ENCODE results near the gene C12orf42.

Gene C12orf42

GRCh38 chr12:103310546-103311270 lies 185.1 kb downstream of the C12orf42 start:
- TF ChIP-seq GATA3 (IDR thresholded peaks at IDR 0.05; ENCODE audit: low read depth, low read length) (no peak), GATA2 (IDR thresholded peaks at IDR 0.05; ENCODE audit: low read depth, low read length) (no peak)

- TF ChIP-seq GATA3 (IDR thresholded peaks at IDR 0.05; ENCODE audit: low read depth, low read length) = no peak
- no peak for TF ChIP-seq GATA2 (IDR thresholded peaks at IDR 0.05; ENCODE audit: low read depth, low read length)
Observed at GRCh38 chr12:103308396-103308795, 187.4 kb downstream of the C12orf42 start.

GRCh38 chr12:103303484-103303883 lies 192.3 kb downstream of the C12orf42 start:
- TF ChIP-seq GATA2 (IDR thresholded peaks at IDR 0.05; ENCODE audit: low read depth, low read length) (no peak), GATA3 (IDR thresholded peaks at IDR 0.05; ENCODE audit: low read depth, low read length) (no peak)

- TF ChIP-seq GATA3 (IDR thresholded peaks at IDR 0.05; ENCODE audit: low read depth, low read length) (no peak), GATA2 (IDR thresholded peaks at IDR 0.05; ENCODE audit: low read depth, low read length) (no peak)
Observed at GRCh38 chr12:103301642-103302591, 193.9 kb downstream of the C12orf42 start.

GRCh38 chr12:103288016-103288415 lies 207.8 kb downstream of the C12orf42 start:
- TF ChIP-seq GATA3 (IDR thresholded peaks at IDR 0.05; ENCODE audit: low read depth, low read length) (no peak), GATA2 (IDR thresholded peaks at IDR 0.05; ENCODE audit: low read depth, low read length) (no peak)

- TF ChIP-seq GATA3 (IDR thresholded peaks at IDR 0.05; ENCODE audit: low read depth, low read length) (no peak), GATA2 (IDR thresholded peaks at IDR 0.05; ENCODE audit: low read depth, low read length) (no peak)
Observed at GRCh38 chr12:103282124-103282523, 213.6 kb downstream of the C12orf42 start.

GRCh38 chr12:103279444-103279843 lies 216.3 kb downstream of the C12orf42 start:
- TF ChIP-seq GATA2 (IDR thresholded peaks at IDR 0.05; ENCODE audit: low read depth, low read length) = no peak
- no peak for TF ChIP-seq GATA3 (IDR thresholded peaks at IDR 0.05; ENCODE audit: low read depth, low read length)

GRCh38 chr12:103278329-103278728 lies 217.4 kb downstream of the C12orf42 start:
- no peak for TF ChIP-seq GATA3 (IDR thresholded peaks at IDR 0.05; ENCODE audit: low read depth, low read length)

GRCh38 chr12:103273645-103274044 lies 222.1 kb downstream of the C12orf42 start:
- TF ChIP-seq GATA3 (IDR thresholded peaks at IDR 0.05; ENCODE audit: low read depth, low read length) (no peak), GATA2 (IDR thresholded peaks at IDR 0.05; ENCODE audit: low read depth, low read length) (no peak)

GRCh38 chr12:103272949-103273348 lies 222.8 kb downstream of the C12orf42 start:
- TF ChIP-seq GATA3 (IDR thresholded peaks at IDR 0.05; ENCODE audit: low read depth, low read length) (no peak), GATA2 (IDR thresholded peaks at IDR 0.05; ENCODE audit: low read depth, low read length) (no peak)

- TF ChIP-seq GATA3 (IDR thresholded peaks at IDR 0.05; ENCODE audit: low read depth, low read length) (no peak), GATA2 (IDR thresholded peaks at IDR 0.05; ENCODE audit: low read depth, low read length) (no peak)
Observed at GRCh38 chr12:103269946-103270345, 225.8 kb downstream of the C12orf42 start.

- no peak for TF ChIP-seq GATA2 (IDR thresholded peaks at IDR 0.05; ENCODE audit: low read depth, low read length)
- TF ChIP-seq GATA3 (IDR thresholded peaks at IDR 0.05; ENCODE audit: low read depth, low read length) = no peak
Observed at GRCh38 chr12:103268831-103269514, 226.8 kb downstream of the C12orf42 start.

- TF ChIP-seq GATA3 (IDR thresholded peaks at IDR 0.05; ENCODE audit: low read depth, low read length) = no peak
- TF ChIP-seq GATA2 (IDR thresholded peaks at IDR 0.05; ENCODE audit: low read depth, low read length) = no peak
Observed at GRCh38 chr12:103257763-103258162, 238.0 kb downstream of the C12orf42 start.

Data from SH-SY5Y (cell line).